RPMI7951 (cell line): ENCODE measurements around the gene TM7SF3. TPM values are rescaled to one million over a fixed set of nuclear protein-coding genes. Genes with fewer than 3 reads are reported as not detected.
"Not testable (repeated sequence)": the region's sequence is repeated elsewhere in the genome, so short reads cannot be mapped to it uniquely, and the experiment has no call there.

Source experiments
- DNase-seq: peaks from one replicate; pipeline ENCODE4 v3.0.0-alpha.2; 2012; ENCODE audit warnings: low read depth
- total RNA-seq: library from RNA; depleted of rRNA; stranded (reverse); fragments of >200 nt; shearing (Covaris generic); gene quantifications from 2 replicates; pipeline ENCODE4 v1.2.3, GENCODE V29; 2014; rRNA removed

The TM7SF3 gene, protein sequence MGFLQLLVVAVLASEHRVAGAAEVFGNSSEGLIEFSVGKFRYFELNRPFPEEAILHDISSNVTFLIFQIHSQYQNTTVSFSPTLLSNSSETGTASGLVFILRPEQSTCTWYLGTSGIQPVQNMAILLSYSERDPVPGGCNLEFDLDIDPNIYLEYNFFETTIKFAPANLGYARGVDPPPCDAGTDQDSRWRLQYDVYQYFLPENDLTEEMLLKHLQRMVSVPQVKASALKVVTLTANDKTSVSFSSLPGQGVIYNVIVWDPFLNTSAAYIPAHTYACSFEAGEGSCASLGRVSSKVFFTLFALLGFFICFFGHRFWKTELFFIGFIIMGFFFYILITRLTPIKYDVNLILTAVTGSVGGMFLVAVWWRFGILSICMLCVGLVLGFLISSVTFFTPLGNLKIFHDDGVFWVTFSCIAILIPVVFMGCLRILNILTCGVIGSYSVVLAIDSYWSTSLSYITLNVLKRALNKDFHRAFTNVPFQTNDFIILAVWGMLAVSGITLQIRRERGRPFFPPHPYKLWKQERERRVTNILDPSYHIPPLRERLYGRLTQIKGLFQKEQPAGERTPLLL
- 49.5 and 63.4 TPM in 2 replicates for total RNA-seq

DNA sequence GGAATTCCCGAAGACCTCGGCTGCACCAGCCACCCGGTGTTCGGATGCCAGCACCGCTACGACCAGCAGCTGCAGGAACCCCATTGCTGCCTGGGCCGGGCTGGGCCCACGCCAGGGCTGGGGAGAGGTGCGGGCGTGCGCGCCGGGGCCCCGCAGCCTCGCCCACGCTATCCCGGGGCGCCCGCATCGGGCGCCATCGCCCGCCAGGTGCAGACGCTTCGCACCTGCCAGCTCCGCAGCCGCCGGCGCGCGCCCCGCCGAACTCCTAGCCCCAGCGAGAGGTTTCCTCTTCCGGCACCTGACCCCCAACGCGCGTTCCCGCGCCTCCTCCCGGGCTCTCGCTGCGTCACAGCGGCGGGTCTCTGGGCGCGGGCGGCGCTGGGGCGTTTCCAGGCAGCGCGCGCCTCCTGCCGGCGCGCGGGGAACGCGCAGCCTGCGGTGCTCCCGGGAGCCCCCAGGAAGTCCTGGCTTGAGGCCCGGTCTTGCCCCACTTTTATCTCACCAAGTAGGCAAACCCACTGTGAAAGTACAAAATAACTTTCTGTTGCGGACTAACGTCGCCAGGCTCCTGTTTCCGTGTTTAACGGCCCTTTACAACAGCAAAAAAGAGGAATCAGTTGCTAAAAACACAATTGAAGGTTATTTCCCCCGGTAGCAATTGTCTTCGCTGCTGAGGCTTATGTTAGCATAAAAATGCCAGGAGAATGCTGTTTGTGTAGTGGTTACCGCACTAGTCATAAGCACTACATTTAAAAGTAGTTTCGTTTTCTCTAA is at the start of gene TM7SF3:
Gene TM7SF3 (minus strand): TSS at position 300 of the 774 bp plus-strand sequence. CDS start 216 bp downstream, at position 84.
- peak; percentile 82 for DNase-seq

DNA sequence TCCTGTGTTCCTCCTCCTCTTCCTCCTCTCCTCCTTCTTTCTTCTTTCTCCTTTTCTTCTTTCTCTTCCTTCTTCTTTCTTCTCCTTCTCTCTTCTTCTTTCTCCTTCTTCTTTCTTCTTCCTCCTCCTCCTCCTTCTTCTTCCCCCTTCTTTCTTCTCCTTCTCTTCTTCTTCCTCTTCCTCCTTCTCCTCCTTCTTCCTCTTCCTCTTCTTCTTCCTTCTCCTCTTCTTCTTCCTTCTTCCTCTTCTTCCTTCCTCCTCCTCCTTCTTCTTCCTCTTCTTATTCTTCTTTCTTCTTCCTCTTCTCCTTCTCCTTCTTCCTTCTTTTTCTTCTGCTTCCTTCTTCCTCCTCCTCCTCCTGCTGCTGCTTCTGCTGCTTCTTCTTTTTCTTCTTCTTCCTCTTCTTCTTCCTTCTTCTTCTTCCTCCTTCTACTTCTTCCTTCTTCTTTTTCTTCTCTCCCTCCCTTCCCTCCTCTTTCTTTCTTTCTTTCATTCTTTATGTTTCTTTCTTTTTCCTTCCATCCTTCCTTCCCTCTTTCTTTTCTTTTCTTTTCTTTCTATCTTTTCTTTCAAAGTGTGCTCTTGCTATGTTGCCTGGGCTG is 49.2 kb upstream of the TM7SF3 start:
- no peak for DNase-seq

DNA sequence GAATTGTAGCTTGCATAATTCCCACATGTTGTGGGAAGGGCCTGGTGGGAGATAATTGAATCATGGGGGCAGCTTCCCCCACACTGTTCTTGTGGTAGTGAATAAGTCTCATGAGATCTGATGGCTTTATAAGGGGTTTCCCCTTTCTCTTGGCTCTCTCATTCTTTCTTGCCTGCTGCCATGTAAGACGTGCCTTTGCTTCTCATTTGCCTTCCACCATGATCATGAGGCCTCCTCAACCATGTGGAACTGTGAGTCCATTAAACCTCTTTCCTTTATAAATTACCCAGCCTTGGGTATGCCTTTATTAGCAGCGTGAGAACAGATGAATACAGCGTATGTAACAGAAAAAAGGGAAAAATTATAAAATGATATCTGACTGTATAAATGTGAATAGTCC is 47.1 kb upstream of the TM7SF3 start:
- no peak for DNase-seq

DNA sequence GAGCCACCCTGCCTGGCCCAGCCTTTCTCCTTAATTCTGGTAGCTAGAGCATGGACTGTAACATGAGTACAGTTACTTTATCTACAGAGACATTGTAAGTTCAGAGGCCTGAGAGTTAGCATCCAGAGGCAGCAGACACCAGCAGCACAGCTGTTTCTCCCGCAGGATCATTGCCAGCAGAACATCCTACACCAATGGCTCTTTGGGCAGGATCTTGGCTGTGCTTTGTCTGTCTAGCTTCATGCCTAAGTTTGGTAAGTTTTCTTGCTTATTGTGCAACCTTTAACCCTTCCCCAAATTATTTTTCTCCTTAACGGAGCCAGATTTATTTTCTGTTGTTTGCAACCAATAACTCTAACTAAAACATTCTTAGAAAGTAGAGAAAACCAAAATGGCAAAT is 46.6 kb upstream of the TM7SF3 start:
- no peak for DNase-seq

DNA sequence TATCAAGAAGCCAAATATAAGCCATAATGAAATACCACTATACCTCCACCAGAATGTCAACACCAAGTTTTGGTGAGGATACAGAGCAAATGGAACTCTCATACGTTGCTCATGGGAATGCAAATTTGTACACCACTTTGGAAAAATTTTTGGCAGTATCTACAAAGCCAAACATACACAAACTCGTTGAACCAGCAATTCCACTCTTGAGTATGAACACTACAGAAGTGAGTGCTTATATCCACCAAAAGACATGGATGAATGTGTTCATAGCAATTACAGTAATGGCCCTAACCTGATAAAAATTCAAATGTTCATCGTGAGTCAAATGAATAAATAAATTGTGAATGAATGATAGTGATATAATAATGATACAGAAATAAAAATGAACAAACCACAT is 43.4 kb upstream of the TM7SF3 start:
- DNase-seq = no peak

DNA sequence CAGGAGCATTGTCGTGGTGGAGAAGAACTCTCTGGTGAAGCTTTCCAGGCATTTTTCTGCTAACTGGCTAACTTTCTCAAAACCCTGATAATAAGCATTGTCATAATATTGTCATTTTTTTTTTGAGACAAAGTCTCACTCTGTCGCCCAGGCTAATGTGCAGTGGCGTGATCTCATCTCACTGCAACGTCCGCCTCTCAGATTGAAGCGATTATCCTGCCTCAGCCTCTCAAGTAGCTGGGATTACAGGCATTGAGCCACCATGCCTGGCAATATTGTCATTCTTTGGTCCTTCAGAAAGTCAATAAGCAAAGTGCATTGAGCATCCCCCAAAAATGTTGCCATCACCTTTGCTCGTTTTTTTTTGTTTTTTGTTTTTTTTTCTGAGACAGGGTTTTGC is 41.8 kb upstream of the TM7SF3 start:
- DNase-seq = no peak

DNA sequence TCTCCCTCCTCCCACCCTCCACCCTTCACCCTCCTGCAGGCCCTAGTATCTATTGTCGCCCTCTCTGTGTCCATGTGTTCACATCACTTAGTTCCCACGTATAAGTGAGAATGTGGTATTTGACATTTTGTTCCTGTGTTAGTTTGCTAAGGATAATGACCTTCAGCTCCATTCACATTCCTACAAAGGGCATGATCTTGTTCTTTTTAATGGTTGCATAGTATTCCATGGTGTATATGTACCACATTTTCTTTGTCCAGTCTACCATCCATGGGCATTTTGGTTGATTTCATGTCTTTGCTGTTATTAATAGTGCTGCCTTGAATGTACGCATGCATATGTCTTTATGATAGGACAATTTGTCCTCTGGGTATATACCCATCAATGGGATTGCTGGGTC is 38.6 kb upstream of the TM7SF3 start:
- no peak for DNase-seq

DNA sequence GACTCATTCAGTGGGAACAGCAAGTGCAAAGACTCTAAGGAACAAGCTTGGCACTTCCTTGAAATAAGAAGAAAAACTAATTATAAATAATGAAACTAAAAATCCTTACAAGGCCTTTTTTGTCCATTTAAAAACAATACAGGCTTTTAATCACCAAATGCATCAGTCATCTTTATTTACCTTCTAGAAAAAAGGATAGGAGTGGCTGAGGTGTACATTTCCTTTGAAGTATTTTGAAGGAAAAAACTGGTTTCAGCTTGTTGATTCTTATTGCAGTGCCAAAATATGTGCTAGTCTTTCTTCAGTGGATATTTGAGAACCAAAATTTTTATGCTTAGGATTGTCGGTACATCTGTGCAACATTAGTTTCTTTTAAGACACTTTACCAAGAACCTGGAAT is 38.0 kb upstream of the TM7SF3 start:
- no peak for DNase-seq

DNA sequence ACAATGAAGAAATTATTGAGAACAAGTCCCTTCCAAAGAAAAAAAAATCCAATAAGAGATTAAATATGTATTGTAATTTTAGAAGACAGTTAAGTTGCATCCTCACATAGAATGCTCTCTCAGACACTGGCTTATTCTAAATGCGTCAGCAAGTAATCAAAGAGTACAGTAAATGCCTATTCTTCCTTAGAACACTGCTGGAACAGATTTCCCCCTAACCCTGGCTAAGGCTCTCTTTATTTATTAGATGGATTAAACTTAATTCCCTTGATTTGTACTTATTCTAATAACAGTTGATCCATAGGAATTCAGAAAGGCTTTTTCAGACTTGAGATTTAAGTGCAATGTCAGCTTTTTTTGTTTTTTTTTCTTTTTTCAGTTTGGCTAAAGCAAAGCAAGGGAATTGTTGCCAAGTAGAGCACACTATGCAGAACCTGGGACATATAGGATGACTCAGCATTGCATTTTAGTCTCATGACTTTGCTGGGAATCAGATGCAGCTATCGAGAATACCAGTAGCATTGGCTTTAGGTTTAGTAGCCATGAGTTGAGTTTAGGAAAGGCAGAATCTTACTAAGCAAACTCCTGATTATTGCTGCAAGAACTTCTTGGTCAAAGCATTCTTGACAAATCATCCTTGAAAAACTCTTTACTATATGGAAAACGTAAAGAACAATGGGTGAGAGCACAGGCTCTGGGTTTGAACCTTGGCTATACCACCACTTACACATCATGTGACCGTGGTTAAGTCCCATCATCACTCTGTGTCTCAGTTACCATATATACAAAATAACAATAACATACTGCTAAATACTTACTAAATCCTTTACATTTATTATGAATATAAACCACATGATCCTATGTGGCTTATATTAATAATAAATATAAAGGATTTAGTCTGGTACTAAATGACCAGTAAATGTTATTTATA is 34.9 kb upstream of the TM7SF3 start:
- peak; percentile 49 for DNase-seq

DNA sequence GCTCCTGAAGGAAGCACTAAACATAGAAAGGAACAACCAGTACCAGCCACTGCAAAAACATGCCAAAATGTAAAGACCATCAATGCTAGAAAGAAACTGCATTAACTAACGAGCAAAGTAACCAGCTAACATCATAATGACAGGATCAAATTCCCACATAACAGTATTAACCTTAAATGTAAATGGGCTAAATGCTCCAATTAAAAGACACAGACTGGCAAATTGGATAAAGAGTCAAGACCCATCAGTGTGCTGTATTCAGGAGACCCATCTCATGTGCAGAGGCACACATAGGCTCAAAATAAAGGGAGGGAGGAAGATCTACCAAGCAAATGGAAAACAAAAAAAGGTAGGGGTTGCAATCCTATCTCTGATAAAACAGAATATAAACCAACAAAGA is 27.8 kb upstream of the TM7SF3 start:
- DNase-seq = not testable (repeated sequence)

DNA sequence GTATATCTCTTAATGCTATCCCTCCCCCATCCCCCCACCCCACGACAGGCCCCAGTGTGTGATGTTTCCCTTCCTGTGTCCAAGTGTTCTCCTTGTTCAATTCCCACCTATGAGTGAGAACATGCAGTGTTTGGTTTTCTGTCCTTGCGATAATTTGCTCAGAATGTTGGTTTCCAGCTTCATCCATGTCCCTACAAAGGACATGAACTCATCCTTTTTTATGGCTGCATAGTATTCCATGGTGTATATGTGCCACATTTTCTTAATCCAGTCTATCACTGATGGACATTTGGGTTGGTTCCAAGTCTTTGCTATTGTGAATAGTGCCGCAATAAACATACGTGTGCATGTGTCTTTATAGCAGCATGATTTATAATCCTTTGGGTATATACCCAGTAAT is 26.5 kb upstream of the TM7SF3 start:
- not testable (repeated sequence) for DNase-seq

DNA sequence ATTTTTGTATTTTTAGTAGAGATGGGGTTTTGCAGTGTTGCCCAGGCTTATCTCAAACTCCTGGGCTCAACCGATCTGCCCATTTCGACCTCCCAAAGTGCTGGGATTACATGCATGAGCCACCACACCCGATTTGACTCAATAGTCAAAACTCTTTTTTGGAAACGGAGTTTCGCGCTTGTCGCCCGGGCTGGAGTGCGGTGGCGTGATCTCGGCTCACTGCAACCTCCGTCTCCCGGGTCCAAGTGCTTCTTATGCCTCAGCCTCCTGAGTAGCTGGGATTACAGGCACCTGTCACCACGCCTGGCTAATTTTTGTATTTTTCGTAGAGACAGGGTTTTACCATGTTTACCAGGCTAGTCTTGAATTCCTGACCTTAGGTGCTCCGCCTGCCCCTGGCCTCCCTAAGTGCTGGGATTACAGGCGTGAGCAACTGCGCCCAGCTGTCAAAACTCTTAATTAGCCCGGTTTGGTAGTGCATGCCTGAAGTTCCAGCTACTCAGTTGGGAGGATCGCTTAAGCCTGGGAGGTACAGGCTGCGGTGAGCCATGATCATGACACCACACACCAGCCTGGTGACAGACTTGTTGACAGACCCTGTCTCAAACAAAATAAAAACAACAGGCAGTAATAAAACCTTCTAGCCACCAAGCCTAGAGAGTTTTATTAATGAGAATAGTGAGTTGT is 20.6 kb upstream of the TM7SF3 start:
- no peak for DNase-seq

DNA sequence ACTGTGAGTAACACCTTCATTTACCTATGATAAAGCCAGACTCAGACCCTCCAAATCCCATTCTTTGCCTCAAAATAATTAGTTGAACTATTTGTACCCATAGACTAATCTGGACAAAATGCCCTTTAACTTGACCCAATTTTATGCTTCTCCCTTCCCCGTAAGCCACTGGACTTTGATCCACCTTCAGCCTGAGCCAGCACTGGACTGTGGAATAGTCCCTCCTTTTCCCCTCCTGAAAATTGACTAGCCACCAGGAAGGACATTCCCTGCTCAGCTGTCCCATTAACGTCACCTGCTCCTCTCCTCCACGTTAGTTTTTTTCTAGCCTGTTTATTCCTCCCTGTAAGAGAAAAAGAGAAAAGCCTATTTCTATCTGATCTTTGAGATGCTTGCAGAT is 18.5 kb upstream of the TM7SF3 start:
- DNase-seq = no peak

DNA sequence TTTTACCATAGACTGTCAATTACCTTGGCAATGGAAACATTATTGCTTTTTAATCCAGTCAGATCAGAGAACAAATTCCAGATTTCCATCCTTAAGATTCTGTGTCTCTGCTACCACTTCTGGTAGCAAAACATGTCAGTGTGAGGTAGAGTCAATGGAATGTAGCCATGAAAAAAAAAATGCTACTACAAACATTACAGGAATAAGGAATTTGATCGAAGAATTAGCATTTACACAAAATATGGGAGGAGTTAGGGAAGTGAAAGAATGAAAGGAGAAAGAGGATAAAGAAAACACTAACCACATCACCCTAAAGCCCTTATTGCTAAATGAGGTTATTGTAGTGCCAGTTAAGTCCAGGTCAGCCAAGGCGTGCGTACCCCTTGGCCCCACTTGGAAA is 17.3 kb upstream of the TM7SF3 start:
- no peak for DNase-seq

DNA sequence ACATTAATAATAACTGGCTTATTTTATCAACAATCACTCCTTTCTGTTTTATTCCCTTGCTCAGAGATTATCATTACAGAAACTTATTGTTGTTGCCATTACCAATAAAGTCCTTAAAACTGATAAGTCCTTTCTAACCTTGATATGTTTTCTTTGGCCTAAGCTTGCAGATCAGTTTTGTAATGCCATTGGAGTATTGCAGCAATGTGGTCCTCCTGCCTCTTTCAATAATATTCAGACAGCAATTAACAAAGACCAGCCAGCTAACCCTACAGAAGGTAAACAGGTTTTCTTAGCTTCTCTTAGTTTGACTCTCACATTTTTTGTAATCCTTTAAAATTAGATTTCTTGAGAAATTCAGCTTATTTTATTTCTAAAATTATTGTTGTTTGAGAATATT is 12.1 kb upstream of the TM7SF3 start:
- no peak for DNase-seq

DNA sequence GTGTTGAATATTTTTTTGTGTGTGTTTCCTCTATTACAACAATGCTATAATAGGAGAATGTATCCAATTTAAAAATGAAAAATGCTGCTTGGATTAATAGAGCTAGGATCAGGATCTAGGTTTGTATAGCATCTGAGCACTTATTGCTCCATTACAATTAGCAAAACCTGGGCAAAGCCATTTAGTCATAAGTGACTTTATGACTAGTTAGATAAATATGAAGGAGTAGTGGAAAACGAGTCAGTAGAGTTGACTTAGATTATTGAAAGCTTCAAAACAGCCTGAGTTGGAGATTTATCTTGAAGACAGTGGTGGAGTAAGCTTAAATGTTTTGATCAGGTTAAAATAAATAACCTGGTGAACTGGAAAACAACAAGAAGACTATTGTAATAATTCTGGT is 10.9 kb upstream of the TM7SF3 start:
- no peak for DNase-seq

DNA sequence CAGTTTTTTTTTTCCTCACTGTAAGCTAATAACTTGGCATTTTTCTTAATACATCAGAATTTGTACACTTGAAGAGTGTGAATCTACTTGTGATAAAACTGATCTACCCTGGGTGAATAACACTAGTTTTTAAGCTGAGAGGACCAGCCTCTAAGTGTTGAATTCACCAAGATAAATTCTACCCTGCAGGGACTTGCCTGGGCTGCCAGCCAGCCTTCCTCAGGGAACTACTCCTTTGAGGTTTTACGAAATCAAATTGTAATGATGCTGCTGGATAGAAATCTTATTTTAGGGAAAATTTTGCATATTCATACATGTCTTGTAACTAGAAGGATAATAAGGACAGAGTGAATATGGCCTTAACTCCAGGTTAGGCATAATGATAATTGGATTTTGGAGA is 10.1 kb upstream of the TM7SF3 start:
- DNase-seq = no peak

DNA sequence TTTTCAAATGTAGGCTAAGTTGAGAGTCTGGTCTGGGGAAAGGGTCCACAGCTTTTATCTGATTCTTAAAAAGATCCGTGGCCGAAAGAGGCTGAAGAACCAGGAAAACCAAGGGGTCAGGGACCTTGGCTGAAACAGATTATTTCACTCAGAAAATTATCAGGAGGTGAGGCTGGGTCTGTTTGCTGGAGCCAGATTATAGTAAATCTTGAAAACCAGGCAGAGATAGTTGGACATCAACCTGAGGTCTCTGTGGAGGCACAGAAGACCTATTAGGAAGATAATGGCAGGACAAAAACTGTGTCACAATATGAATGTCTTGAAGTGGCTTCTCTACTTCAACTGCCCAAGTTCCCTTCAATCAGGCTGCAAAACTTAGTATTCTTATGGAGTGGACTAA is 6.6 kb upstream of the TM7SF3 start:
- no peak for DNase-seq

DNA sequence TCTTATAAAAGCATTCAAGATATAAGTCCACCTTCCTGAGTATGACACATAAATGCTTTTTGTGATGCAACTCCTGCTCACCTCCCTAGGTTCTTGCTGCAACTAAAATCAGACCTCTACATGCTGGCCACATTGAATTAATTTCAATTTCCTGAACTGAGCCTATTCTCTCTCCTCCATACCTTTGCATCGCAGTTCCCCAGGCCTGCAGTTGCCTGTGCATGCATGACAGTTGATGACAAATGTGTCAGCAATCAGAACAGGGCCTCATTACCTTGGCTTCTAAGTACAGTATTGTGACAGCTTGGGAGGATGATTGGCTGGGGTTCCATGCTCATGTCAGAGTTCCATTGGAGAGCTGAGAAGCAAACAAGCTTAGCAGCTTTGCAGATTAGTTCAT is 3.9 kb upstream of the TM7SF3 start:
- no peak for DNase-seq

DNA sequence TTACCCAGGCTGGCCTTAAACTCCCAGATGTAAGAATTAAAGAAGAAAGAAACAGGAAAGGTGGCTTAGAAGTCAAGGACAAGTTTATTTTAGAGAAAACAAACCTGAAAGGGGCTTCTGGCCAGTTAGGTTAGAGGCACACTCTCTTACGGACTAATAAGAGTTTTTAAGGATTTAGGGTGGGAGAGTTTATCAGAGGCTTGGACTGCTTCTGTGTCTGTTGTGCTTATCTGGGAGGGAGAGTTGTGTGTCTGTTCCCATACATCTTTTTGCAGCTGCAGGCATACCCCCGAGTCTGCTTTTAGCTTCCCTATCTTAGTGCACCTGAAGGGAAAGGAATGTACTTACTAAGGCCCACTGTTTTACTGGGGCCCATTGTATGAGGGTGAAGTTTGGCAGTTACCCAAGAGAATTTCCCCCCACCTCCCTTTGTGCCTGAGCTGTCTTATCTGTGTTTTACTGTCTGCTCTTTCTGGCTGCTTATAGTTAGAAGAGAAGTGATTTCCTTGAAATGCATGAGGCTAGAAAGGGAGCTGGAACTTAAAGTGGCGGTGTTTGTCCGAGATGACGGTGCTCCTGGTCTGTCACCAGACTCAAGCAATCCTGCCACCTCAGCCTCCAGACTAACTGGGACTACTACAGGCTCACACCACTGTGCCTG is 3.1 kb upstream of the TM7SF3 start:
- not testable (repeated sequence) for DNase-seq
